ENCODE results near the gene EHMT1. TPM values are rescaled to one million over a fixed set of nuclear protein-coding genes. Genes with fewer than 3 reads are reported as not detected.
"Not testable (repeated sequence)": the region's sequence is repeated elsewhere in the genome, so short reads cannot be mapped to it uniquely, and the experiment has no call there.

Gene EHMT1
- total RNA-seq, 4 donors from 2014 or later = 38.6 to 77.8 (median 54.3) TPM

- in situ Hi-C loops (cut with MboI; ENCODE audit: low sequenced_read_pairs in 4 of 4) = no loop called here
- H3K4me1 ChIP-seq = peaks cover 10 to 43% of the 10 kb centered on the region in 2 donors
- TF ChIP-seq POLR2A (IDR thresholded peaks at IDR 0.05) = no peak
- no peak for TF ChIP-seq CTCF (IDR thresholded peaks at IDR 0.05 in 4 of 5, conservative IDR thresholded peaks at IDR 0.05 in 1 of 5)
- H3K27ac ChIP-seq = peak overlapping the region in 1 of 4 donors; percentile 13
- intact Hi-C loops (cut with DNase I; ENCODE audit: low total_unique reads) = no loop called here
- H3K27me3 ChIP-seq = no peaks in the 10 kb centered on the region
- H3K36me3 ChIP-seq = peaks cover 0 to 16% of the 10 kb centered on the region in 2 donors
- no peaks in the 10 kb centered on the region for H3K9me3 ChIP-seq
- ATAC-seq = no peak
- DNase-seq = no peak
- no peak overlapping the region for H3K4me3 ChIP-seq
These were observed 90.8 kb downstream of the EHMT1 start for GRCh38 chr9:137709411-137710101.

GRCh38 chr9:137710704-137711103 is 91.9 kb downstream of the EHMT1 start:
- intact Hi-C loops (cut with DNase I; ENCODE audit: low total_unique reads) = no loop called here
- TF ChIP-seq POLR2A (IDR thresholded peaks at IDR 0.05) (no peak), CTCF (IDR thresholded peaks at IDR 0.05 in 4 of 5, conservative IDR thresholded peaks at IDR 0.05 in 1 of 5) (no peak)
- DNase-seq (no peak), ATAC-seq (no peak)
- peak overlapping the region in 1 of 4 donors; percentile 13 for H3K27ac ChIP-seq
- H3K27me3 ChIP-seq = no peaks in the 10 kb centered on the region
- peaks cover 0 to 16% of the 10 kb centered on the region in 2 donors for H3K36me3 ChIP-seq
- H3K4me3 ChIP-seq = no peak overlapping the region
- peaks cover 10 to 52% of the 10 kb centered on the region in 2 donors for H3K4me1 ChIP-seq
- H3K9me3 ChIP-seq = no peaks in the 10 kb centered on the region
- in situ Hi-C loops (cut with MboI; ENCODE audit: low sequenced_read_pairs in 4 of 4) = no loop called here

- H3K4me3 ChIP-seq = no peak overlapping the region
- H3K36me3 ChIP-seq = peaks cover 0 to 18% of the 10 kb centered on the region in 2 donors
- H3K4me1 ChIP-seq = peaks cover 6 to 54% of the 10 kb centered on the region in 2 donors
- ATAC-seq = no peak
- no peaks in the 10 kb centered on the region for H3K9me3 ChIP-seq
- peak overlapping the region in 1 of 4 donors; percentile 13 for H3K27ac ChIP-seq
- no peak for TF ChIP-seq POLR2A (IDR thresholded peaks at IDR 0.05)
- no peak for TF ChIP-seq CTCF (IDR thresholded peaks at IDR 0.05 in 4 of 5, conservative IDR thresholded peaks at IDR 0.05 in 1 of 5)
- intact Hi-C loops (cut with DNase I; ENCODE audit: low total_unique reads) (no loop called here), in situ Hi-C loops (cut with MboI; ENCODE audit: low sequenced_read_pairs in 4 of 4) (no loop called here)
- H3K27me3 ChIP-seq = no peaks in the 10 kb centered on the region
- DNase-seq = no peak
These were observed 92.9 kb downstream of the EHMT1 start for GRCh38 chr9:137711678-137712105.

GRCh38 chr9:137715321-137715720 is 96.5 kb downstream of the EHMT1 start:
- no peaks in the 10 kb centered on the region for H3K27me3 ChIP-seq
- intact Hi-C loops (cut with DNase I; ENCODE audit: low total_unique reads) (no loop called here), in situ Hi-C loops (cut with MboI; ENCODE audit: low sequenced_read_pairs in 4 of 4) (no loop called here)
- H3K27ac ChIP-seq = peak overlapping the region; percentile 49 to 79 (median 60)
- DNase-seq (peak; percentile 82 to 83), ATAC-seq (peak; percentile 93)
- peaks cover 0 to 36% of the 10 kb centered on the region in 2 donors for H3K36me3 ChIP-seq
- H3K4me3 ChIP-seq = no peak overlapping the region
- TF ChIP-seq POLR2A (IDR thresholded peaks at IDR 0.05) (peak in 1 of 2 donors; percentile 35), CTCF (IDR thresholded peaks at IDR 0.05 in 4 of 5, conservative IDR thresholded peaks at IDR 0.05 in 1 of 5) (no peak)
- H3K9me3 ChIP-seq = no peaks in the 10 kb centered on the region
- peaks cover 0 to 22% of the 10 kb centered on the region in 2 donors for H3K4me1 ChIP-seq

GRCh38 chr9:137715866-137716693 is 97.3 kb downstream of the EHMT1 start:
- H3K4me1 ChIP-seq = peaks cover 0 to 14% of the 10 kb centered on the region in 2 donors
- intact Hi-C loops (cut with DNase I; ENCODE audit: low total_unique reads); H3K9me3 ChIP-seq; in situ Hi-C loops (cut with MboI; ENCODE audit: low sequenced_read_pairs in 4 of 4); DNase-seq; ATAC-seq; H3K4me3 ChIP-seq; H3K27me3 ChIP-seq: not testable (repeated sequence)
- H3K36me3 ChIP-seq = peaks cover 0 to 33% of the 10 kb centered on the region in 2 donors
- H3K27ac ChIP-seq = peak overlapping the region; percentile 49 to 79 (median 60)
